ENCODE measurements around the gene TRPM2.

The TRPM2 gene

DNA sequence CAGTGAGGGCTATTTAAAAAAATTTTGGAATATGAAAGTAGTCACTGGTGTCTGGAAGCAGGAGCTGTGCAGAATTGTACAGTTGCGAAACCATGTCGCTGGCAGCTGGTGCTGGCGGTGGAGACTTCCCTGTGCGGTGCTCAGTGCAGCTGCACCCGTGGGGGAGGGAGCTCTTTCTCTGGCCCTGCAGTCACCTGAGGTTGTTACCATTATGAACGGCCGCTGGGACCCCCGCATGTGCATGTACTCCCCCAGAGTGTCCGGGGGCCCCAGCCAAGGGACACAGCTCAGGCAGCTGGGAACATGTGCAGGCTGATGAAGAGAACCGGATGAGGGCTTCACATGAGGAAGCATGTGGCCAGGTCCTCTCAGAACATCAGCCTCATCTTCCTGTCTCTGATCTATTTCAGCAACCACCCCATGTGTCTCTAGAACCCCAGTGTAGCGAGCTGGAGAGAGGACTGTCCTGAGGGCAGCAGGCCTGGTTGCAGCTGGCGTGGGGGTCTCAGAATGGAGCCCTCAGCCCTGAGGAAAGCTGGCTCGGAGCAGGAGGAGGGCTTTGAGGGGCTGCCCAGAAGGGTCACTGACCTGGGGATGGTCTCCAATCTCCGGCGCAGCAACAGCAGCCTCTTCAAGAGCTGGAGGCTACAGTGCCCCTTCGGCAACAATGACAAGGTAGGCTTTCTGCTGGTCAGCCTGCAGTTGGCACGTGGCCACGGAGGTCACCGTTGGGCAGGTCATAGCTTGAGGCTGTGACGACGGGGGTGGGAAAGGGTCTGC lies at the start of gene TRPM2:
TRPM2 (plus strand) TSS at position 431 of the 780 bp plus-strand sequence; CDS start at position 511, 80 bp downstream.
- no peak for DNase-seq

DNA sequence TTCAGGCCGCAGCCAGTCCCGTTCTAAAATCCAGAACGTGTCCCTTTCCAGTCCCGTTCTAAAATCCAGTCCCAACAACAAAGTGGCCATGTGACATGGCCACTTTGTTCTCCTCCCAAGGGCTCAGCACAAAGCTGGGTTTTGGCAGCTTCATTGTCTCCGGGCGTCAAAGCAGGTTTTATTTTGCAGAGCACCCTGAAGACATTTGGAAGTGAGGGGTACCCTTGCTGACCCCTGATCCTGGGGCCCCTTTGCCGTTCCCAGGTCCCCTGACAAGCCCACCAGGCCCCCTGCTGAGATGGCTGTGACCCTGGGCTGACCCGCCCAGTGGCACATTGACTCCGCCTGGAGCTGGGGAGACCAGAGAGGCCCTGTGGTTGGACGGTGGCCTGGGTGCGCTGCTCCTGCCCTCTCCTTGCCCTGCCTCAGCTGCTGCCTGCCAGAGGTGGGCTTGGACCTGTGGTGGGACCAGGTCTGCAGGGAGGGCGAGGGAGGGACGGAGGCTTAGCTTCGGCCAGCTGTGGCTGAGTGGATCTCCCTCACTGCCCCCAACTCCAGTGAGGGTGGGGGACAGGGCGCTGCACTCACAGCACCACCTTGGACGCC lies 49.3 kb upstream of the TRPM2 start:
- no peak for DNase-seq

DNA sequence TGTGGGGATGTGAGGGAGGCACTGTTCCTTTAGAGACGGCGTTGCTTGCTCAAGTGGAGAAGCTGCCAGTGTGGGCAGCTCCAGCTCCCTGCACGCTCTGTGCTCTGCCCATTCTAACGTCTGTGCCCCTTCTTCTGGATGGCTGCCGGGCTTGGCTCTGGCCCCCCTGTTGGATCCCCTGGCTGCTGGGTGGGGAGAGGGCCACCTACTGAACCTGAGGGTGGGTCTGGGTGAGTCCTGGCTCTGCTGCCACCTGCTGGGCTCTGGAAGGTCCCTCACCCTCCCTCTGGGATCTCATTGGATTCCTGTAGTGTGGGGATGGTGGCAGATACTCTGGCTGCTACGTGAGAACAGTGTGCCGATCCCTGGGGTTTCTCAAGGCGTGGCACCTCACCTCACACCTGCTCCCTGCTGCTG lies 48.5 kb upstream of the TRPM2 start:
- no peak for DNase-seq

DNA sequence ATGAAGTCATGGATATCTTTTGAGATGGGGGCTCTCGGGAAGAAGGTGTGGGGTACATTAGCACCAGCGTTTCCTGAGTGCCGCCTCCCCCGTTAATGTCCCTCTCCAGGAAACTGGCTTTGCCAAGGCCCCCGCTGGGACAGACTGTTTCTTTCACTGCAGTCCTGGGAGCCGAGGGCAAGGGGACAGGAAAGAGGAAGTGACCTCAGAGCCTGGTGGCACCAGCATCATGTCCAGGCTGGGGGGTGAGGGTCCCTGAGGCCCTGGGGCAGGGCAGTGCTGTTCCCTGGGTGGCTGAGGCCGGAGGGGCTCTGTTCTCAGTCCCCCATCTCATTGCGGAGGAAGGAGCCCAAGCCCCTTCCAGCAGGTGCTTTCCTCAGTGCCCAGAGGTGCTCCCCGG lies 47.7 kb upstream of the TRPM2 start:
- DNase-seq: no peak

DNA sequence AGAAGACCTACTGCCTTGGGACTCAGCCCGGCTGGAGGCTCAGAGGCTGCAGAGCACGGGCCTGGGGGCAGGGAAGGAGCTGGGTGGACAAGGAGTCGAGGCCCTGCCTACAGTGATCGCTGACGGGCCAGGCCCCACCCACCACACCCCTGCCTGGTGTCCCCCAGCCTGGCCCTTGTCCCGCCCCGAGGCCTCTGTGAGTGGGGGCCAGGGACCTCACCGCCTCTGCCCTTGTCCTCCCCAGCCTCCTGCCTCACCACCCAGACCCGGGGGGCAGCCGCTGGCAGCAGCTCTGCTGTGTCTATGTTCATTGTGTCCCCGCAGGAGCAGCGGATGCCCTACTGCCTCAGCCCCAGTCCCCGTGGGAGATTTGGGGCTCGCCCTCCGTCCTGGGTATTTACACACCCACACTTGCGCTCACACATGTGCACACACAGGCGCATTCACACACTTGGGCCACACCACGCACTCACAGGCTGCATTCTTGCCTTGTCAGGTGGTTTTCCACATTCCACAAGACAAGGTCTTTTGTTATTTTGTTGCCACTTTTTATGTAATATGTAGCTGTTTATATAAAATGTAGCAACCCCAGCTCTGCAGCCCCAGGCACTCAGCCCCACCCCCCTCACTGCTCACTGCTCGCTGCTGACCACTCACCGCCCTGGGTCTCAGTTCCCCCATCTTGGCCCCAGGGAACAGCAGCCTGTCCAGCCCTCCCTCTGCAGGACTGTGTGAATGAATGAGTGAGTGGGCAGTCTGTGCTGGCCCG lies 46.3 kb upstream of the TRPM2 start:
- no peak for DNase-seq

DNA sequence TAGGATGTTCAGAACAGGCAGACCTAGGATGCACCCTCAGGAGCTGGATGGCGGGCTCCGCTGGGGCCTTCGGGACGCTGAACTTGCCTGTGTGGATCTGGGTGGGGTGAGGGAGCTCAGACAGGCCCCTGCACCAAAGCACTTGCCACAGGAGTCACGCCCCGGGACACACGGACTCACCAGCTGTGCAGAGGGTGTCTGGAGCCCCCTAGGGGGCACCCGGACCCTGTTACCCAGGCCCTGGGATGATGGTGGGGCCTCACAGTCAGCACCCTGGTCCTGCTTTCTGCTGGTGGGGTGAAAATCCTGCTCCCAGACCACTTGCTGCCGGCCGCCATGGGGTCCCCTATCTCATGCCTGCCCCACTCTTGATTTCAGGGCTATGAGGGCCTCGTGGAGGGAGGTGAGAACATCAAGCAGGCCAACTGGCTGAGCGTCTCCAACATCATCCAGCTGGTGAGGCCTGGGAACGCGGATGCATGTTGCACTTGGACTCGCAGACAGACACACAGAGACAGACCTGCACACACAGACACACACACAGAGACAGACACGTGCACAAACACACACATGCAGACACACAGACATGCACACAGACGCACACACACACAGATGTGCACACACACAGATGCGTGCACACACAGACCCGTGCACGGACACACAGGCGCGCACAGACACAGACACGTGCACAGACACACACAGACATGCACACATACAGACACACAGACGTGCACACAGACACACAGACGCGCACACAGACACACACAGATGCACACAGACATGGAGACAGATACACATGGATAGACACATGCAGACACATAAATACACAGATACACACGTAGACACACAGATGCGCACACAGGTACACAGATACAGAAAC lies 42.6 kb upstream of the TRPM2 start:
- DNase-seq: no peak

DNA sequence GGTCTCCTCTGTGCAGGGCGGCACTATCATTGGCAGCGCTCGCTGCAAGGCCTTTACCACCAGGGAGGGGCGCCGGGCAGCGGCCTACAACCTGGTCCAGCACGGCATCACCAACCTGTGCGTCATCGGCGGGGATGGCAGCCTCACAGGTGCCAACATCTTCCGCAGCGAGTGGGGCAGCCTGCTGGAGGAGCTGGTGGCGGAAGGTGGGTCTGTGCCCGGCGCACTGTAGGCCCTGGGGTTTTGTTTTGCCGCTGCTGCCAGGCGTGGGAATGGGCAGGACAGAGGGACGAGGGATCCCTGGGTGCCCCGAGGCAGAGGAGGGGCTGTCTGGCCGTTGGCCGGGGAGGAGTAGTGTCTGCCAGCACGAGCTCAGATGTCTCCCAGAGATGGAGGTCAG lies 41.3 kb upstream of the TRPM2 start:
- no peak for DNase-seq

DNA sequence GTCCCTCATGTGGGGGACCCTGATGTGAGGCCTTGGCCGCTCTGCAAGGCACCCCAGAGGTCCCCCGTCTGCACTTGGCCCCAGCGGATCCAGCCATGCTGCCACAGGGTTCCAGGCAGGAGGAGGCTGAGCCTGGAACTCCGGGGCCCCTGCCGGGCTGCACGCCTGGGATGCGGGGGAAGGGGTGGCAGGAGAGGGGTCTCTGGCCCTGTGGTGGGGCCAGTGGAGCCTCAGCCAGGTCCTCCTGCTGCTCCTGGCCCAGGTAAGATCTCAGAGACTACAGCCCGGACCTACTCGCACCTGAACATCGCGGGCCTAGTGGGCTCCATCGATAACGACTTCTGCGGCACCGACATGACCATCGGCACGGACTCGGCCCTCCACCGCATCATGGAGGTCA lies 40.7 kb upstream of the TRPM2 start:
- DNase-seq: no peak

DNA sequence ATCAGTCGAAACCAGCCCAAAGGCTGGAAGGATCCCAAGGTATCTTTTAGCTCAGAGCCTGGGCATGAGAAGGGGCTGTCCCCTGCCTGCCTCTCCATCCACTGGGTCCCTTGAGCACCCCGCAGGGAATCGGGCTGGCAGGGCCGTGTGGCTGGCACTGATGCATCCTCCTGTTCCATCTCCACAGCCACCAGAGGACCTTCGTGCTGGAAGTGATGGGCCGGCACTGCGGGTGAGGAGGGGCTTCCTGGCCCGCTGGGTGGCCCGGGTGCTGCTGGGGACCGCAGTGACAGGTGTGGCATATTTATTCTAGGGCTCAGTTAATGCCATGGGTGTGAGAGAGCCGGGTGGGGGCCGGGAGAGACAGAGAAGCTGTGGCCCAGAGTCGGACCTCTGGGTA lies 40.0 kb upstream of the TRPM2 start:
- no peak for DNase-seq

DNA sequence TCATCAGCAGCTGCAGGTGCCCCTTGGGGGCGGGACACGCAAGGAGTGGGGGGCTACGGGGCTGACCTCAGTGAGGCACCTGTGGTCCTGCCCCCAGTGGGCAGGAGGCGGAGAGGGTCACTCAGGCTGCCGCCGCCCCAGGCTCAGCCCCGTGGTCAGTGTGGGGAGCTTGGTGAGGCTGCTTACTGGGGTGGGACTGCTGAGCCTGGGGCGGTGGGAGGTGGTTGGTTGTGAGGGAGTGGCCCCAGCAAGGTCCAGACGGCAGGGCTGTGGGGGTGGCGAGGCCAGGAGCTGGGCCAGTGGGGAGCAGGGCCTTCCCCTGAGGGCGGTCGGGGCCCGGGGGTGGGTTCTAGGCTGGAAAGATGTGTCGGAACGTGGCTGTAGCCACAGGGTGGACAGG lies 39.3 kb upstream of the TRPM2 start:
- no peak for DNase-seq

DNA sequence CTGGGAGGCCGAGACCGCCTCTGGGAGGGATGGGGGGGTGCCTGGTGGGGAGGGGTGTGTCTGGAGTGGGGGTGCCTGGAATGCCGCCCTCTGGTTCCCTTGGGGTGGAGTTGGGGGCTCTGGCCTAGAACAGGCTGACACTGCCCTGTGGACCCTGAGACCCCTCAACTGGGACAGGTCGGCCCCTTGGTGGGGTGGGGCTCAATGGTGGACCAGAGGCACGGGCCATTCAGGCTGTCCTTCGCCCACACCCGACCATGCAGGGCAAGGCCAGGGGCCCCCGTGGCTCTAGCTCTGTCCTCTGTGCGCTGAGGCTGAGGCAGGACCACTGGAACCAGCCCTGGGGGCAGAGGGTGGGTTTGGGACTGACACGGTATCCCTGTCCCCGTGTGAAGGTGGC lies 38.9 kb upstream of the TRPM2 start:
- no peak for DNase-seq

DNA sequence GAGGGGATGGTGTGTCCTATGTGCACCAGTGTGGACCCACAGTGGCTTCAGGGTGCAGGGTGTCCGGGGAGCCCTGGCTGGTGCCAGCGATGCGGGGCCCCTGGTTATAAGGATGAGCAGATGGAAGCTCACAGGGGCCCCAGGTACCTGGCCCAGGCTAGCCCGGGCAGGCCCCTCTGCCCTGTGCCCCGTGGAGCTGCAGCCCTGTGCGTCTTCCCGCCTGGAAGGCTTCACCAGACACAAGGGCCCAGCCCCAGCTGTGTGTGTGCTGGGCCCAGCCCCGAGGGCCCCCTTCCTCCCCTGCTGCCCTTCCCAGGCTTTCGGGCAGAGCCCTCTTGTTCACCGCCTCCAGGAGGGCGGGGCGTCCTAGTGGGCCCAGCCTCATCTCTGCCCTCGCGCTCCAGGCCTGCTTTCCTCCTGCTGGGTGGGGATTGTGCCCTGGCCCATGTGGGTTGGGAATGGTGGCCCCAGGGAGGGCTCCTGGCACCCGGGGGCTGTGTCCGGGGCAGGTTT lies 37.7 kb upstream of the TRPM2 start:
- DNase-seq: no peak

DNA sequence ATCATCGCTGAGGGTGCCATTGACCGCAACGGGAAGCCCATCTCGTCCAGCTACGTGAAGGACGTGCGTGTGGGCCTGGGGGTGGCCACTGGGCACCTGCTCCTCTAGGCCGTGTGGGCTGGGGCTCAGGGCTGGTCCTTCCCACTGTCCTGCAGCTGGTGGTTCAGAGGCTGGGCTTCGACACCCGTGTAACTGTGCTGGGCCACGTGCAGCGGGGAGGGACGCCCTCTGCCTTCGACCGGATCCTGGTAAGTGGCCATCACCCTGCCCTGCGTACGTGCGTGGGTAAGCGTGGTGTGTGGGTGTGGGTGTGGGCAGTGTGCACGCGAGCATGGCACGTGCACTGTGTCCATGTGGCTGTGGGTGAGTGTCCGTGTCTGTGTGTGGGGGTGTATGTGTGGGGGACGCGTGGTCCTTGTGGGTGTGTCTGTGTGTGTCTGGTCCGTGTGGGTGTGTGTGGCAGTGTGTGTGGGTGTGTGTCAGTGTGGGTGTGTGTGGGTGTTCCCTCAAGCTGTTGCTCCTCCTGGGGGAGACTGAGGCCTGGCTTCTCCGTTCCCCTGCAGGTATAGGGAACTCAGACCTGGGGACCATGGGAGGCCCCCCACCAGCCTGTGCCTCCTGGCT lies 37.0 kb upstream of the TRPM2 start:
- DNase-seq: no peak

DNA sequence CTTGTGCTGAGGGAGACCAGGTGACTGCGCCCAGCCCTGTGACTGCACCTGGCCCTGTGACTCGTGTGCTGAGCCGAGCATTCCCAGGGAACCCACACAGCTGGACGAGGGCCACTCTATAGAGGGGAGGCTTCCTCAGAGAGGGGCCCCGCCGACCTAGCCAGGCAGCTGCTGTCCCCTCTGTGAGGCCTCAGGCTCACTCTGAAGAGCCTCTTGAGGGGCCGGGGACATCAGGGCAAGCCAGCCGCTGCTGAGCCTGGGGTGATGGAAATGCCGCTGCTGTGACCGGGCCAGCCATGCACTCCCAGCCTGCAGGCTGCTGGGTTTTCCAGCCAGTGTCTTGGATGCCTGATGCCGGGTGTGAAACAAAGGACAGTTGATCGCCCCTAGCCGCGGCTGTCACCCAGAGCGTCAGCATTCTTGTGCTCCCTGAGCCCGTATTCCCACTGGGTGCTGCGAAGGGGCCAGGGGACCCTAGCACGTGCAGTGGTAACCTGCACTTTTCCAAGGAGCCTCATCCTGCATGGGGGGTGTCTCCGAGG lies 36.1 kb upstream of the TRPM2 start:
- no peak for DNase-seq

DNA sequence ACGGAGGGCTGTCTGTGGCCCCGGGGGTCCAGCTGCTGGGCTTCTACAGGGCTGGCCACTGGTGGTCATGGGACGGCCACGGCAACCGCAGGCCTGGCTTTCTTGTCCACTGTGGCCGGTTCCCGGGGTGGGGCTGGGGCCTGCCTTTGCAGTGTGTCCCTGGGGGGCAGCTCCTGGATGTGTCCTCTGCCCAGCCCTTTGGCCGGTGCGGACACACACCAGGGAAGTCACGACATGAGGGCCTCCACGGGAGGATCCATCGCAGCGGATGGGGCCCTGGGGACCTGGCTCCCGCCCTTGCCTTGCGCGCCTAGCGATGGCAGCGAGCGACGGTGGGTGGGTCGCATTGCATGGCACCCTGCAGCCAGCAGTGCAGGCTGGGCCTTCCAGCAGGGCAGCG lies 35.5 kb upstream of the TRPM2 start:
- no peak for DNase-seq

DNA sequence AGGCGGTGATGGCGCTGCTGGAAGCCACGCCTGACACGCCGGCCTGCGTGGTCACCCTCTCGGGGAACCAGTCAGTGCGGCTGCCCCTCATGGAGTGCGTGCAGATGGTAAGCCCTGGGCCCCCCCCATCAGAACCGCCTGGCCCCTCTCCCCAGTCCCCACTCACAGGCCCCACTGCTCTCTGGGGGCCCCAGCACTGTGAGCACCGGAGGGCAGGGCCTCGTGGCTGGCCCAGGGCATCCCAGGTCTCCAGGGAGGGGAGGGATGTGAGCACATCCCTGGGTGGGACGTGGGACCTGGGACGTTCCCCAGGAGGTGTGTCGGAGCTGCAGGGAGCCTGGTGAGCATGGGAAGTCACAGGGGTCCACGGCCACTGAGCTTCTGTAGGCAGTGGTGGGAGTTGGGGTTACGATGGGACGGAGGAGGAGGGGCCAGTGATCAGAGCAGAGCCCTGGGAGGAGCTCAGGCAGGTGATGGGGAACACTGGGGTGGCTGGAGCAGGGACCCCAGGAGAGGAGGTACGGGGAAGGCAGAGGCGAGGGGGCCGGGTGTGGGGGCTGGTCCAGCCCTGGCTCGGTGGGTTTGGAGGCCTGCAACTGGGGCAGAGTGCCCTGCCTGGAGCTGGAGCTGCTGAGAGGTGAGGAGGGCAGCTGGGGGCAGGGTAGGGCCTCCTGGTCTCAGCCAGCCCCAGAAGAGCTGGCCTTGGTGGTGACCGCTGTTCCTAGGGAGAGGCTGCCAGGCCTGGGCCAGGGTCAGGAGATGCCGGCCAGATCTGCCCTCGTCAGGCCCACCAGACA lies 34.7 kb upstream of the TRPM2 start:
- no peak for DNase-seq

DNA sequence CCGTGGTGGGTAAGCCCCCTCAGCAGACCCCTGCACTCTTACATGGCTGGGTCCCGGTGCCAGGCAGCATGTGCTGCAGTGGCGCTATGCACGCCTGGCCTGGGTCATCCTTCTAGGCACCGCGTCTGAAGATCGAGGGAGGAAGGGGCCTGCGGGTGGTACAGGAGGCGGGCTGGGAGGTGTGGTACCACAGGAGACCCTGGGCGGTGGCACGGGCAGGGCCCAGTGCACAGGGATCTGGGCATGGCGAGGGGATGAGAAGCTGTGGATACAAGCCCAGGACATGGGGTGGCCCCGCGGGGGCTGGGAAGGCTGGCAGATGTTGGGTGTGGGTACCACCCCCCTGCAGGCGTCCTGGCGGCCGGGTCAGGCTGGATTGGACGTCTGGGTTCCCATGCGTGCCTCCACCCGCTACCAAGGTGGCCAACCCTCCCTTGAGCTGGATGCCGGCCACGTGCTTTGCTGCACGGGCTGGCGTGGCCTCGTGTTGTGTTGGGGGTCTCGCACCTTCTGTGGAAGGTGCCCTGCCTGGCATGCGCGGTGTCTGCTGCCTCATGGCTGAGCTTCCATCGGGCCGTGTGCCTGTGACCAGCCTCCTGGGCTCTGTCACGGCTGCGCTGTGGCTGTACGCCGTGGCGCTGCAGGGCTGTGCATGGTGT lies 33.9 kb upstream of the TRPM2 start:
- DNase-seq: no peak

DNA sequence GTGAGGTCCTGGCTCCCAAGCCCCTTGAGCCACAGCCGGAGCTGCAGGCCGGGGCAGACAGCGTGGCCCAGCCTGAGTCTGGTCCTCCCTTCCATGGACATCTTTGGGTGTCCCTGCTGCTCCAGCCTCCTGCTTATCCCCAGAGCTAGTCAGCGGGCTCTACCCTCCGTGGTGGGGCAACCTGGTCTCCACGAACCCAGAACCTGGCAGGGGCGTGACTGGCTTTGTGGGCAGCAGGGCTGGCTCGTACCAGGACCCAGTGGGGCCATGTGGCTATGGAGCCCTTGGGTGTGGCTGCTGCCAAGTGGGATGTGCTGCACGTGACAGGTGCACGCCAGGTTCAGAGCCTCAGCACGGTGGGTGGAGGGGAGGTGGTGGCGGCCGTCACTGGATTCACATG lies 32.6 kb upstream of the TRPM2 start:
- no peak for DNase-seq

DNA sequence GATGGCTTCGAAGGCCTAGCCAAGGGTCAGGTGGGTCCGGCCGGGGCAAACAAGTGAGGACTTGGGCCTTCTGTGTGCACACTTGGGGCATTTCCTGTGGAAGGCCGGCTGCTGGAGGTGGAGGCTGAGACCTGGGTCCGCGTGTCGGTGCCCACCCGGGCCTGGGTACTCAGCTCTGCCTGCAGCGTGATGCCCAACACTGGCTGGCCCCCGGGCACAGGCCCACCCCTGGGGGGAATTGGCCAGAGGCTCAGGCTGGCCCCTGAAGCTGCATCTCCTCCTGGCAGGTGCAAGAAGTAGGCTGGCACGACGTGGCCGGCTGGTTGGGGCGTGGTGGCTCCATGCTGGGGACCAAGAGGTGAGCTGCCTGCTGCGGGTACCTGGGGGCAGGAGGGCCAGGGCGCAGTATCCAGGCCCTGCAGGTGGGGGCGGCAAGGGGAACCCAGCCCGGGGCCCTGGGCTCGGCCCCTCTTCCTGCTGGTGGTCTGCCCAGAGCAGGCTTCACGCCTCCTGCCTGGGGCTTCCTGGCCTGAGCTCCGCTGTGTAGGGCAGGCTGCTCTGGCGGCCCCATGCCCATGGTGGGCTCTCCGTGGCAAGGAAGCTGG lies 31.5 kb upstream of the TRPM2 start:
- DNase-seq: no peak
